Cardiac fibroblast (primary cell): Measurements from ENCODE around the gene TNNT1.

Experiments used
- DNase-seq, 2 donors: peaks; one replicate each; pipeline versions ENCODE4 v3.0.0 to v3.0.0-alpha.2; 2010; ENCODE audit warnings: low read depth in 2 of 2
- H3K4me3 ChIP-seq, 2 donors: replicated peaks in 1 of 2; 1 replicate in 1 of 2; 2 replicates in 1 of 2; pipeline ENCODE4 v1.5.1; 2011; ENCODE audit warnings: low read depth in 2 of 2, low read length in 2 of 2, mild to moderate bottlenecking in 2 of 2, moderate library complexity in 1 of 2
- TF ChIP-seq, protein P1 (sequence below): IDR thresholded peaks from one replicate; pipeline ENCODE4 v1.5.1; 2011; ENCODE audit warnings: low read depth, mild to moderate bottlenecking, low read length, inconsistent platforms

TNNT1 gene

DNA sequence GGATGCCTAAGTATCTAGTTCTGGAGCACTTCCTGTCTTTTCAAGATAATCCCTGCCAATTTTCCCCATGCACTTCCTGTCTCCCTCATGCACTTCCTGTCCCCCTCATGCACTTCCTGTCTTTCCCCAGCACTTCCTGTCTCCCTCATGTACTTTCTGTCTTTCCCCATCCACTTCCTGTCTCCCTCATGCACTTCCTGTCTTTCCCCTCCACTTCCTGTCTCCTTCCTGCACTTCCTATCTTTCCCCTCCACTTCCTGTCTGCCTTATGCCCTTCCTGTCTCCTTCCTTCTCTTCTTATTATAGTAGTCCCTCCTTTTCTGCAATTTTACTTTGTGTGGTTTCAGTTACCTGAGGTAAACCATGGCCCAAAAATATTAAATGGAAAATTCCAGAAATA lies 3.0 kb upstream of the TNNT1 start:
- DNase-seq = no peak
- H3K4me3 ChIP-seq = no peak overlapping the region
- TF ChIP-seq, protein P1, sequence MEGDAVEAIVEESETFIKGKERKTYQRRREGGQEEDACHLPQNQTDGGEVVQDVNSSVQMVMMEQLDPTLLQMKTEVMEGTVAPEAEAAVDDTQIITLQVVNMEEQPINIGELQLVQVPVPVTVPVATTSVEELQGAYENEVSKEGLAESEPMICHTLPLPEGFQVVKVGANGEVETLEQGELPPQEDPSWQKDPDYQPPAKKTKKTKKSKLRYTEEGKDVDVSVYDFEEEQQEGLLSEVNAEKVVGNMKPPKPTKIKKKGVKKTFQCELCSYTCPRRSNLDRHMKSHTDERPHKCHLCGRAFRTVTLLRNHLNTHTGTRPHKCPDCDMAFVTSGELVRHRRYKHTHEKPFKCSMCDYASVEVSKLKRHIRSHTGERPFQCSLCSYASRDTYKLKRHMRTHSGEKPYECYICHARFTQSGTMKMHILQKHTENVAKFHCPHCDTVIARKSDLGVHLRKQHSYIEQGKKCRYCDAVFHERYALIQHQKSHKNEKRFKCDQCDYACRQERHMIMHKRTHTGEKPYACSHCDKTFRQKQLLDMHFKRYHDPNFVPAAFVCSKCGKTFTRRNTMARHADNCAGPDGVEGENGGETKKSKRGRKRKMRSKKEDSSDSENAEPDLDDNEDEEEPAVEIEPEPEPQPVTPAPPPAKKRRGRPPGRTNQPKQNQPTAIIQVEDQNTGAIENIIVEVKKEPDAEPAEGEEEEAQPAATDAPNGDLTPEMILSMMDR = no peak

DNA sequence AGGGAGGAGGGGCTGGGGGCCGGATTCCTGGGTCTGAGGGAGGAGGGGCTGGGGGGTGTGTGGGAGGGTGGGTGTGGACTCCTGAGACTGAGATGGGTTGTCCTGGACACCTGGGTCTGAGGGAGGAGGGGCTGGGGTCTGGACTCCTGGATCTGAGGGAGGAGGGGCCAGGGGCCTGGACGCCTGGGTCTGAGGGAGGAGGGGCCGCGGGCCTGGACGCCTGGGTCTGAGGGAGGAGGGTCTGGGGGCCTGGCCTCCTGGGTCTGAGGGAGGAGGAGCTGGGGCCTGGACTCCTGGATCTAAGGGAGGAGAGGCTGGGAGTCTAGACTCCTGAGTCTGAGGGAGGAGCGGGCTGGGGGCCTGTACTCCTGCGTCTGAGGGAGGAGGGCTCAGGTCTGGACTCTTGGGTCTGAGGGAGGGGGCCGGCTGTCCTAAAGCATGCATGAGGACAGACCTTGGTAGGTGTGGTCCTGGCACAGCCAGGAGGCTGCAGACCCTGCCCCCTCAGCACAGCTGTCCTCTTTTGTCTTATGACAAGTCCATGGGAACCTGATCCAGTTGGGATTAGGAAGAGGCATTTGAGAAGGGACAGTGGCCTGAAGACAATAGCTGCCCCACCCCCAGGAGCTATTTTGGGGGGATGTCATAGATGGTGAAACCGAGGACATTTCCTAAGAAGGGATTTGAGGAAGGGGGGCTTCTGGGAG lies 1.3 kb downstream of the TNNT1 start:
- TF ChIP-seq, protein P1 = no peak
- no peak for DNase-seq
- no peak overlapping the region for H3K4me3 ChIP-seq

DNA sequence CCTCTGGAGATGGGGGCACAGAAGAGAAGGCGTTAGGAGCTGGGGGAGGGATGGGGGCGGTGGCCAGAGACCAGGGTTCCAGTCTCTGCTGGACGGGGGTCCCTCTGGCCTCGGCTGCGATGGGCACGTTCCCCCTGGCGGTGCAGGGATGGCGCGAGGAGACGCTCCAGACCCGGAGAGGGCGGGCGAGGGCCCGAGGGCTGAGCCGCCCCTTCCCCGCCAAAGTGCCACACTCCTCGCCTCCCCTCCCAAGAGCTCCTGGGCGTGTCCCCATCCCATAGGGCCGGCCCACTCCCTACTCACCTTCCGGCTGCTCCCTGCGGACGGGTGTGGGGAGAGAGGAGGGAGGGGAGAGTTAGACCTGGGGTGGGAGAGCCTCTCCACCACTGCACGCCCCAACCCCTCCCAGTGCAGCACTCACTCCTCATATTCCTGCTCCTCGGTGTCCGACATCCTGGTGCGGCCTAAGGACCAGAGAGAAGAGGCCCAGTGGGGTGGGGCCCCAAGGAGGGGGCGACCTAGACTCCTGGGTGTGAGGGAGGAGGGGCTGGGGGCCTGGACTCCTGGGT lies 2.2 kb downstream of the TNNT1 start:
- no peak for DNase-seq
- TF ChIP-seq, protein P1 = no peak
- H3K4me3 ChIP-seq = no peak overlapping the region

DNA sequence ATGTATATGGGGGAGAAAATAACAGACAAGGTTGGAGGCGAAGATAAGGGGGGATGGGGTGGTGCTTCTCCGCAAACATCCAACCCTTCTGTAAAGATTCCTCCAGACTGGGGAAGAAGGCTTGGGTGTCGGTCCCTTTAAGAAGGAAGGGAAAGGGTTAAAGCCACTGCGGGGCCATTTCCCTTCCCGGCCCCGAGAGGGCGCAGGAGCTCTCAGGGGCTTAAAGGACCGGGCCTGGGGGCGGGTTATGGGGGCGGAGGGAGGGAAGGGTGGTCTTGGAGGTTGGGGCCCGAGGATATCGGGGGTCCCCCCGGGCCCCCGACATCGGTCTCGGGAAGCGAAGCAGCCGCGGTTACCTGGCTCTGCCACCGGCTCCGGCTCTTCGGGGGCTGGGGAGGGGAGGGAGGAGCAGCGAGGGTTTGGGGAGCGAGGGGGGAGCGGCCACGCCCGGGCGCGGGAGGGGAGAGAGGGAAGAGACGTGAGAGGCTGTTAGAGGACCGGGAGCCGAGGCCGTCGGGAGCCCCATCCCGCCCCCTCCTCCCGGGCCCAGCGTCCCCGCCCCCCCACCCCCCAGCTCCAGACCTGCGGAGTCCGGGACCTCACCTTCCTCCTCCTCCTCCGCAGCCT lies 2.8 kb downstream of the TNNT1 start:
- H3K4me3 ChIP-seq = no peak overlapping the region
- TF ChIP-seq, protein P1 = peak; percentile 66
- peak in 1 of 2 donors; percentile 25 for DNase-seq

DNA sequence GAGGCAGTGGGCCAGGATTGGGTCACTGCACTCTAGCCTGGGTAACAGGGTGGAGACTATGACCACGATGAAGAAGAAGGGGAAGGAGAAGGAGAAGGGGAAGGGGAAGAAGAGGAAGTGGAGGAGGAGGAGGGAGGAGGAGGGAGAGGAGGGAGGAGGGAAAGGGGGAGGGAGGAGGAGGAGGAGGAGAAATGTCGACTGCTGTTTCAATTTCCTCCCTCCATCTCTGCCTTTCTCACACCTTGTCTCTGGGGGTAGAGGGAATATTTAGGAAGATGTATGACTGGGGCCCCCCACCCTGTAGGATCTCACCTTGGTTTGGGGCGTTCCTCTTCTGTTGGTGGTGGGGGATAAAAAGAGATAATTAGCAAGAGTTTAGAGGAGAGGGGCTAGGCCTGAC lies 3.8 kb downstream of the TNNT1 start:
- TF ChIP-seq, protein P1 = no peak
- no peak overlapping the region for H3K4me3 ChIP-seq
- DNase-seq = no peak

DNA sequence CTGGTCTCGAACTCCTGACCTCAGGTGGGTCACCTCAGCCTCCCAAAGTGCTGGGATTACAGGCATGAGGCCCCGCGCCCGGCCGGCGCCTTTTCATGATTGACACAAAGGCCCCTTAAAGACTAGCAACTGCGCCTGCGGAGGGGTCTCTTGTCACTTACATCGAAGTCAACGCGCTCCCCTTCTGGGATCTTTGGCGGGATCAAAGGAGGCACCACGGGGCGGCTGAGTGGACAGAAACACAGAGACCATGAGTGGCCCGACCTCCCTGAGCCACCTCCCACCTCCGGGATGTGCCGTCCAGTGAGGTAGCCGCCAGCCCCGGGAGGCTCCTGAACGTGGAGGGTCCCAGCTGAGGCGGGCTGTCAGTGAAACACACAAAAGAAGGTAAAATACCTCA lies 7.3 kb downstream of the TNNT1 start:
- no peak overlapping the region for H3K4me3 ChIP-seq
- TF ChIP-seq, protein P1 = no peak
- no peak for DNase-seq
